Activated naive CD8-positive, alpha-beta T cell treated with anti-CD3 and anti-CD28 coated beads, Interleukin-2, amount 10 ng/mL, durations not matched to agents 7 days and 5 days (primary cell): Measurements from ENCODE around the gene ZNF831. TPM values are rescaled to one million over a fixed set of nuclear protein-coding genes. Genes with fewer than 3 reads are reported as not detected.

Source experiments
- ATAC-seq: fragments of 150-1000 bp; cut with Tn5 transposase; one replicate; pipeline ENCODE4 v1.10.0; 2021; ENCODE audit warnings: low read depth, moderate library complexity
- POLR2A ChIA-PET: fragments of 350-600 bp; sonication (Branson Sonifier 250); formaldehyde crosslinking; loops from one replicate; lab custom pipeline; 2021; ENCODE audit warnings: antibody characterized with exemption; lab: Charles Lee
- DNase-seq: peaks from one replicate; pipeline ENCODE4 v3.0.0; 2021
- H3K27ac Mint-ChIP-seq: one replicate; pipeline ENCODE4 v1.8.0; 2022; ENCODE audit warnings: mild to moderate bottlenecking, mixed read lengths
- H3K27me3 Mint-ChIP-seq: one replicate; pipeline ENCODE4 v1.8.0; 2022; ENCODE audit warnings: mild to moderate bottlenecking, moderate library complexity, mixed read lengths
- H3K36me3 Mint-ChIP-seq: one replicate; pipeline ENCODE4 v1.8.0; 2021; ENCODE audit warnings: mild to moderate bottlenecking, mixed read lengths
- H3K4me1 Mint-ChIP-seq: one replicate; pipeline ENCODE4 v1.8.0; 2021; ENCODE audit warnings: mixed read lengths
- H3K4me3 Mint-ChIP-seq: one replicate; pipeline ENCODE4 v1.8.0; 2022; ENCODE audit warnings: mild to moderate bottlenecking, moderate library complexity, mixed read lengths
- H3K9me3 Mint-ChIP-seq: one replicate; pipeline ENCODE4 v1.8.0; 2021; ENCODE audit warnings: mixed read lengths
- total RNA-seq, 2 experiments: library from RNA; stranded (reverse); gene quantifications; one replicate each; pipeline ENCODE4 v1.2.3, GENCODE V29; 2021

Gene ZNF831
- total RNA-seq, 2 experiments from 2014 or later, result 15.9 to 16.3 TPM

- H3K27ac Mint-ChIP-seq, result no peak overlapping the region
- POLR2A ChIA-PET, result interaction anchor here (0.8 to 1.3 kb wide), 2 partner anchors 10 to 17 kb away, joined by 3 to 6 read pairs; no protein-coding TSS in a partner anchor
- H3K9me3 Mint-ChIP-seq, result peaks cover 3% of the 10 kb centered on the region
- ATAC-seq, result no peak
- peaks cover 34% of the 10 kb centered on the region for H3K36me3 Mint-ChIP-seq
- no peak for DNase-seq
- no peak overlapping the region for H3K4me3 Mint-ChIP-seq
- H3K4me1 Mint-ChIP-seq, result peaks cover 36% of the 10 kb centered on the region
- no peaks in the 10 kb centered on the region for H3K27me3 Mint-ChIP-seq
Measured at GRCh38 chr20:59181936-59182335, 18.3 kb downstream of the ZNF831 start.

GRCh38 chr20:59182401-59183044 lies 18.9 kb downstream of the ZNF831 start:
- DNase-seq (no peak), ATAC-seq (no peak)
- POLR2A ChIA-PET, result interaction anchor here (0.7 to 1.3 kb wide), 3 partner anchors 10 to 23 kb away, joined by 3 to 6 read pairs (median 3); no protein-coding TSS in a partner anchor
- H3K9me3 Mint-ChIP-seq, result peaks cover 3% of the 10 kb centered on the region
- peak overlapping the region; percentile 39 for H3K27ac Mint-ChIP-seq
- no peaks in the 10 kb centered on the region for H3K27me3 Mint-ChIP-seq
- peaks cover 30% of the 10 kb centered on the region for H3K4me1 Mint-ChIP-seq
- H3K4me3 Mint-ChIP-seq, result peak overlapping the region; percentile 5
- peaks cover 34% of the 10 kb centered on the region for H3K36me3 Mint-ChIP-seq

GRCh38 chr20:59183751-59184150 lies 20.1 kb downstream of the ZNF831 start:
- no peaks in the 10 kb centered on the region for H3K27me3 Mint-ChIP-seq

GRCh38 chr20:59184880-59185447 lies 21.3 kb downstream of the ZNF831 start:
- Mint-ChIP-seq H3K9me3 (peaks cover 3% of the 10 kb centered on the region), H3K4me1 (peaks cover 20% of the 10 kb centered on the region), H3K36me3 (peaks cover 27% of the 10 kb centered on the region), H3K27ac (no peak overlapping the region), H3K27me3 (no peaks in the 10 kb centered on the region), H3K4me3 (no peak overlapping the region)
- ATAC-seq (no peak), DNase-seq (no peak)
- POLR2A ChIA-PET, result no interaction called here

More at GRCh38 chr20:59183751-59184150, 20.1 kb downstream of the ZNF831 start:
- H3K4me1 Mint-ChIP-seq, result peaks cover 20% of the 10 kb centered on the region
- POLR2A ChIA-PET, result no interaction called here
- no peak for ATAC-seq
- peaks cover 31% of the 10 kb centered on the region for H3K36me3 Mint-ChIP-seq
- no peak overlapping the region for H3K4me3 Mint-ChIP-seq
- no peak overlapping the region for H3K27ac Mint-ChIP-seq
- peaks cover 3% of the 10 kb centered on the region for H3K9me3 Mint-ChIP-seq
- no peak for DNase-seq

- ATAC-seq, result no peak
- POLR2A ChIA-PET, result no interaction called here
- H3K27ac Mint-ChIP-seq, result no peak overlapping the region
Measured at GRCh38 chr20:59185809-59186208, 22.2 kb downstream of the ZNF831 start.

DNA sequence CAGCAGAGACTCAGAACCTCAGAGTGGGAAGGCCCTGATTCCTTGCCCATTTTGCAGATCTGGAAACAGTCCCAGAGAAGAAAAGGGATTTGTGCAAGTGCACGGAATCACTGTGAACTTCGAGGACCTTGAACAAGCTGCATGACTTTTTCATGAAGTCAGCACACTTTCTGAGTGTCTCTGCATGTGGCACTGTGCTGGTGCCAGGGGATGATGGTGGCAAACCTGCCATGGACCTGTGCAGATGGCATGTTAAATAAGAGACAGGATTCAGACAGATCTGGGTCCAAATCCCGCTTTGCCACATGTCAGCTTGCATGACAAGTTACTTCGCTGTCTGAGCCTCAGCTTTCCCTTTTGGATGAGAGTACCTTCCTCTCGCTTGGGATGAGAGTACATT lies 26.8 kb downstream of the ZNF831 start:
- Mint-ChIP-seq H3K4me1 (peaks cover 2% of the 10 kb centered on the region), H3K27ac (no peak overlapping the region), H3K4me3 (no peak overlapping the region), H3K9me3 (no peaks in the 10 kb centered on the region), H3K36me3 (peaks cover 3% of the 10 kb centered on the region), H3K27me3 (no peaks in the 10 kb centered on the region)
- DNase-seq (no peak), ATAC-seq (no peak)
- POLR2A ChIA-PET, result no interaction called here

More at GRCh38 chr20:59185809-59186208, 22.2 kb downstream of the ZNF831 start:
- H3K27me3 Mint-ChIP-seq, result no peaks in the 10 kb centered on the region
- H3K4me1 Mint-ChIP-seq, result peaks cover 20% of the 10 kb centered on the region
- H3K9me3 Mint-ChIP-seq, result peaks cover 3% of the 10 kb centered on the region
- DNase-seq, result no peak
- H3K36me3 Mint-ChIP-seq, result peaks cover 23% of the 10 kb centered on the region
- H3K4me3 Mint-ChIP-seq, result no peak overlapping the region

- POLR2A ChIA-PET, result no interaction called here
- ATAC-seq (no peak), DNase-seq (no peak)
- Mint-ChIP-seq H3K4me1 (peaks cover 2% of the 10 kb centered on the region), H3K36me3 (peaks cover 3% of the 10 kb centered on the region), H3K9me3 (no peaks in the 10 kb centered on the region), H3K27me3 (no peaks in the 10 kb centered on the region), H3K27ac (no peak overlapping the region), H3K4me3 (no peak overlapping the region)
Measured at GRCh38 chr20:59191036-59191755, 27.6 kb downstream of the ZNF831 start.

- POLR2A ChIA-PET, result no interaction called here
Measured at GRCh38 chr20:59191756-59192532, 28.3 kb downstream of the ZNF831 start.

DNA sequence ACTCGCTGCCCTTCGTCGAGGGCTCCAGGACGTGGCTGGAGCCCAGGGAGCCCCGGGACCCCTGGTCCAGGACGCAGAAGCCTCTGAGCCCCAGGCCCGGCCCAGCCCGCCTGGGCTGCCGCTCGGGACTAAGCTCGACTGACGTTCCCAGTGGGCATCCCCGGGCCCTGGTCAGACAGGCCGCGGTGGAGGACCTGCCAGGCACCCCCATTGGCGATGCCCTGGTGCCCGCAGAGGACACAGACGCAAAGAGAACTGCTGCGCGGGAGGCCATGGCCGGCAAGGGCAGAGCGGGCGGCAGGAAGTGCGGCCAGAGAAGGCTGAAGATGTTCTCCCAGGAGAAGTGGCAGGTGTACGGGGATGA lies 28.9 kb downstream of the ZNF831 start:
- no peak overlapping the region for H3K4me3 Mint-ChIP-seq
- ATAC-seq (no peak), DNase-seq (no peak)
- POLR2A ChIA-PET, result no interaction called here
- peaks cover 6% of the 10 kb centered on the region for H3K36me3 Mint-ChIP-seq
- H3K27ac Mint-ChIP-seq, result no peak overlapping the region
- peaks cover 2% of the 10 kb centered on the region for H3K4me1 Mint-ChIP-seq
- H3K9me3 Mint-ChIP-seq, result no peaks in the 10 kb centered on the region
- no peaks in the 10 kb centered on the region for H3K27me3 Mint-ChIP-seq

More at GRCh38 chr20:59191756-59192532, 28.3 kb downstream of the ZNF831 start:
- Mint-ChIP-seq H3K27ac (no peak overlapping the region), H3K4me1 (peaks cover 2% of the 10 kb centered on the region), H3K9me3 (no peaks in the 10 kb centered on the region), H3K27me3 (no peaks in the 10 kb centered on the region), H3K4me3 (no peak overlapping the region), H3K36me3 (peaks cover 3% of the 10 kb centered on the region)
- ATAC-seq (no peak), DNase-seq (no peak)

DNA sequence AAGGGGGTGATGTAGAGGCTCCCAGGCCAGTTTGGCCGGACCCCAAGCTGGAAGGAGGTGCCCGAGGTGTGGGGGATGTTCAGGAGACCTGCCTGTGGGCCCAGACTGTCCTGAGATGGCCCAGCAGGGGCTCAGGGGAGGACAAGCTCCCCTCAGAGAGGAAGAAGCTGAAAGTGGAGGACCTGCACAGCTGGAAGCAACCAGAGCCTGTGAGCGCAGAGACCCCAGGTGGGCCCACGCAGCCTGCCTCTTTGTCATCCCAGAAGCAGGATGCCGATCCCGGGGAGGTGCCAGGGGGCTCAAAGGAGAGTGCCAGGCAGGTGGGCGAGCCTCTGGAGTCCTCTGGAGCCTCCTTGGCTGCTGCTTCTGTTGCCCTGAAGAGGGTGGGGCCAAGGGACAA lies 29.7 kb downstream of the ZNF831 start:
- H3K27ac Mint-ChIP-seq, result no peak overlapping the region
- no peaks in the 10 kb centered on the region for H3K9me3 Mint-ChIP-seq
- H3K4me1 Mint-ChIP-seq, result no peaks in the 10 kb centered on the region
- no peaks in the 10 kb centered on the region for H3K27me3 Mint-ChIP-seq
- DNase-seq (no peak), ATAC-seq (no peak)
- no peak overlapping the region for H3K4me3 Mint-ChIP-seq
- POLR2A ChIA-PET, result no interaction called here
- peaks cover 4% of the 10 kb centered on the region for H3K36me3 Mint-ChIP-seq

DNA sequence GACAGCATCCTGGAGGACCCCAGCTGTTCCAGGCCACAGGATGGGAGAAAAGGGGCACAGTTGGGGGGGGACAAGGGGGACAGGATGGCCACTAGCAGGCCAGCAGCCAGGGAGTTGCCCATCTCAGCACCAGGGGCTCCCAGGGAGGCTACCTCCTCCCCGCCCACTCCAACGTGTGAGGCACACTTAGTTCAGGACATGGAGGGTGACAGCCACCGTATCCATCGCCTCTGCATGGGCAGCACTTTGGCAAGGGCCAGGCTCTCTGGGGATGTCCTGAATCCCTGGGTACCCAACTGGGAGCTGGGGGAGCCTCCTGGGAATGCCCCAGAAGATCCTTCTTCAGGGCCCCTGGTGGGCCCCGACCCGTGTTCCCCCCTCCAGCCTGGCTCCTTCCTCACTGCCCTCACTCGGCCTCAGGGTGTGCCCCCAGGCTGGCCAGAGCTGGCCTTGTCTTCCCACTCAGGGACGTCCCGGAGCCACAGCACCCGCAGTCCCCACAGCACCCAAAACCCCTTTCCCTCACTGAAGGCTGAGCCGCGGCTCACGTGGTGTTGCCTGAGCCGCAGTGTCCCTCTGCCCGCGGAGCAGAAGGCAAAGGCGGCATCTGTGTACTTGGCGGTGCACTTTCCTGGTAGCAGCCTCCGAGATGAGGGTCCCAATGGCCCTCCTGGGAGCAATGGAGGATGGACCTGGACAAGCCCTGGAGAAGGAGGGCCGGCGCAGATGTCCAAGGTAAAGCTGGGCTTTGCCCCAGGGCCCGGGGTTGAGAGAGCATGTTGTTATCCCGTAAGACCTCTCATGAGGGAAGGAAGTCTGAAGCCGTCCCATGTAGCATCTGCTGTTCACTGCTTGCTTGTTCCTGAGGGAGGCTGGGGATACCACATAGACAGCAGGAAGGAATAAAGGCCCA lies 30.7 kb downstream of the ZNF831 start:
- POLR2A ChIA-PET, result interaction anchor here (0.7 kb wide), 1 partner anchor 322 kb away, joined by 3 read pairs; no protein-coding TSS in a partner anchor

DNA sequence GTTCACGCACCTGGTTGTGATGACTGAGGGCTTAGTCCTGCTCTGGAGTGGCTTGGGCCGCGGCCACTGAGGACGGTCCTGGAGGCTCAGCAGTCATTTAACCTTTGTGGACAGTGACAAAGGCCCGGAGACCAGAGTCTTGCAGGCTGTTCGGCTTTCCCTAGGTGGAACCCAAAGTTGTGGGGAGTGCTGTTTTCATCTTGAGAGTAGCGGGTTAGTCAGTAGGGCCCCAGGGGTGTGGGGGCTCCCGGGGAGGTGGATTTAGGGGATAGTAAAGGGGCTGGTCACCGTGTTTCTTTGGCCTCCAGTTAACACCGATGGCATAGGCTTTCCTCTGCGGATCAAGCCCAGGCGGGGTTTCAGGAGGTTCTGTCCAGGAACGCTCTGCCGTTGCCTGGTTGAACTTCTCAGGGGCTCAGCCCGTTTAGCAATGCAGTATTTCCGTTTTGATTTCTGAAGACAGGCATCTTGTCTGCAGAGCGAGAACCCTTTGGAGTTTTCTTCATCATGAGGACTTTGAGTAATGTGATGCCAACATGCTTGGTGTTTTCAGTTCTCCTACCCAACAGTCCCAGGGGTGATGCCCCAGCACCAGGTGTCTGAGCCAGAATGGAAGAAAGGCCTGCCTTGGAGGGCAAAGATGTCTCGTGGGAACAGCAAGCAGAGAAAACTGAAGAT lies 31.8 kb downstream of the ZNF831 start:
- no peak overlapping the region for H3K27ac Mint-ChIP-seq

More for the DNA sequence above, 30.7 kb downstream of the ZNF831 start:
- no peak for DNase-seq
- ATAC-seq, result no peak
- no peaks in the 10 kb centered on the region for H3K9me3 Mint-ChIP-seq
- H3K4me3 Mint-ChIP-seq, result no peak overlapping the region
- H3K4me1 Mint-ChIP-seq, result no peaks in the 10 kb centered on the region
- H3K27me3 Mint-ChIP-seq, result no peaks in the 10 kb centered on the region
- H3K36me3 Mint-ChIP-seq, result peaks cover 11% of the 10 kb centered on the region
- no peak overlapping the region for H3K27ac Mint-ChIP-seq

More for the DNA sequence above, 31.8 kb downstream of the ZNF831 start:
- H3K36me3 Mint-ChIP-seq, result peaks cover 20% of the 10 kb centered on the region
- DNase-seq (no peak), ATAC-seq (no peak)
- H3K27me3 Mint-ChIP-seq, result no peaks in the 10 kb centered on the region
- no peak overlapping the region for H3K4me3 Mint-ChIP-seq
- H3K4me1 Mint-ChIP-seq, result no peaks in the 10 kb centered on the region
- H3K9me3 Mint-ChIP-seq, result no peaks in the 10 kb centered on the region
- POLR2A ChIA-PET, result interaction anchor here (0.7 kb wide), 1 partner anchor 323 kb away, joined by 3 read pairs; no protein-coding TSS in a partner anchor
